GM10266 (cell line): ENCODE measurements around the gene STIM1.

Source experiments
- DNase-seq: peaks from one replicate; pipeline ENCODE4 v3.0.0; 2012; ENCODE audit errors: extremely low spot score
- CTCF ChIP-seq: IDR thresholded peaks from 2 replicates; pipeline ENCODE4 v1.5.1; 2012; ENCODE audit warnings: mild to moderate bottlenecking, low read depth; ENCODE audit not compliant: control insufficient read depth, insufficient read depth; ENCODE audit errors: missing control alignments

Gene STIM1

GRCh38 chr11:4093519-4094347 lies 238.3 kb downstream of the STIM1 start:
- TF ChIP-seq CTCF = no peak
- DNase-seq = no peak

- no peak for TF ChIP-seq CTCF
- peak; percentile 88 for DNase-seq
Measured at GRCh38 chr11:4094348-4095291, 239.2 kb downstream of the STIM1 start, which contains the start of gene RRM1. RRM1 (plus strand) TSS chr11:4094799; CDS start chr11:4095013, 214 bp downstream.

GRCh38 chr11:4095509-4096230 lies 240.2 kb downstream of the STIM1 start:
- TF ChIP-seq CTCF = no peak
- no peak for DNase-seq

- TF ChIP-seq CTCF = no peak
- DNase-seq = no peak
Measured at GRCh38 chr11:4098026-4098621, 242.7 kb downstream of the STIM1 start.

- no peak for DNase-seq
- no peak for TF ChIP-seq CTCF
Measured at GRCh38 chr11:4102711-4103110, 247.2 kb downstream of the STIM1 start.

GRCh38 chr11:4103269-4103668 lies 247.8 kb downstream of the STIM1 start:
- no peak for TF ChIP-seq CTCF
- no peak for DNase-seq
